ENCODE measurements around the gene TMEM61.

TMEM61 gene

GRCh38 chr1:54984131-54984842 lies 3.9 kb downstream of the TMEM61 start:
- DNase-seq: no peak

- DNase-seq: no peak
These were observed 5.1 kb downstream of the TMEM61 start for GRCh38 chr1:54985556-54985955.

GRCh38 chr1:54986025-54986424 lies 5.6 kb downstream of the TMEM61 start:
- no peak for DNase-seq

- no peak for DNase-seq
These were observed 6.1 kb downstream of the TMEM61 start for GRCh38 chr1:54986533-54986932.

- no peak for DNase-seq
These were observed 7.0 kb downstream of the TMEM61 start for GRCh38 chr1:54987427-54987826.

- DNase-seq: peak in 1 of 58 donors; percentile 11
These were observed 7.7 kb downstream of the TMEM61 start for GRCh38 chr1:54987919-54988705.

GRCh38 chr1:54988975-54989374 lies 8.5 kb downstream of the TMEM61 start:
- DNase-seq: no peak

- no peak for DNase-seq
These were observed 9.0 kb downstream of the TMEM61 start for GRCh38 chr1:54989473-54989872.

- no peak for DNase-seq
These were observed 9.8 kb downstream of the TMEM61 start for GRCh38 chr1:54989968-54990810.

GRCh38 chr1:54990916-54991315 lies 10.5 kb downstream of the TMEM61 start:
- no peak for DNase-seq

GRCh38 chr1:54991939-54992338 lies 11.5 kb downstream of the TMEM61 start:
- no peak for DNase-seq

GRCh38 chr1:54993140-54993539 lies 12.7 kb downstream of the TMEM61 start:
- DNase-seq: no peak

- no peak for DNase-seq
These were observed 14.0 kb downstream of the TMEM61 start for GRCh38 chr1:54994355-54994990.

GRCh38 chr1:54995013-54995760 lies 14.8 kb downstream of the TMEM61 start:
- DNase-seq: no peak

GRCh38 chr1:54995835-54996234 lies 15.4 kb downstream of the TMEM61 start:
- DNase-seq: no peak

GRCh38 chr1:54996359-54996868 lies 16.0 kb downstream of the TMEM61 start:
- peak in 43 of 58 donors; percentile 2 to 69 (median 20) for DNase-seq

- no peak for DNase-seq
These were observed 16.7 kb downstream of the TMEM61 start for GRCh38 chr1:54996869-54997710.

GRCh38 chr1:54997711-54997986 lies 17.2 kb downstream of the TMEM61 start:
- DNase-seq: no peak

GRCh38 chr1:54998100-54998499 lies 17.7 kb downstream of the TMEM61 start:
- DNase-seq: no peak

GRCh38 chr1:54998677-54999076 lies 18.2 kb downstream of the TMEM61 start, which contains the start of gene BSND:
Gene BSND, plus strand, starts transcription at chr1:54998933. Its CDS starts 254 bp downstream, at chr1:54999187.
- DNase-seq: no peak

Measured in anterior cingulate cortex (tissue), 58 donors.